MCF 10A (cell line): ENCODE measurements around the gene RGS7BP. TPM values are rescaled to one million over a fixed set of nuclear protein-coding genes. Genes with fewer than 3 reads are reported as not detected.

Source experiments
- BruUV-seq: library from RNA; stranded (reverse); fragments of 400-500 nt; replicated peaks from 2 replicates; lab custom pipeline; 2021; lab: Mats Ljungman, UMichigan
- CTCF ChIA-PET: fragments of 300-600 bp; sonication (Branson Sonifier 250); formaldehyde crosslinking; extraction: SDS; loops from one replicate; lab custom pipeline; 2021; ENCODE audit warnings: antibody characterized with exemption, inconsistent platforms; lab: Yijun Ruan, JAX
- POLR2A ChIA-PET: fragments of 300-600, 350-650 bp; sonication (Branson Sonifier 250); formaldehyde crosslinking; extraction: SDS; loops from one replicate; lab custom pipeline; 2020; ENCODE audit warnings: antibody characterized with exemption, inconsistent platforms; lab: Yijun Ruan, JAX
- DNase-seq: peaks from one replicate; pipeline ENCODE4 v3.0.0-alpha.2; 2018; ENCODE audit not compliant: unreplicated experiment
- H3K27ac Mint-ChIP-seq: one replicate; pipeline ENCODE4 v1.8.0; 2022; ENCODE audit warnings: mild to moderate bottlenecking, low read depth, mixed read lengths; ENCODE audit not compliant: unreplicated experiment
- H3K27me3 Mint-ChIP-seq: one replicate; pipeline ENCODE4 v1.8.0; 2022; ENCODE audit warnings: mixed read lengths; ENCODE audit not compliant: insufficient read depth, unreplicated experiment
- H3K36me3 Mint-ChIP-seq: one replicate; pipeline ENCODE4 v1.8.0; 2022; ENCODE audit warnings: mild to moderate bottlenecking, moderate library complexity, mixed read lengths; ENCODE audit not compliant: insufficient read depth, unreplicated experiment
- H3K4me1 Mint-ChIP-seq: one replicate; pipeline ENCODE4 v1.8.0; 2022; ENCODE audit warnings: mixed read lengths; ENCODE audit not compliant: insufficient read depth, unreplicated experiment
- H3K4me3 Mint-ChIP-seq: one replicate; pipeline ENCODE4 v1.8.0; 2022; ENCODE audit warnings: mild to moderate bottlenecking, moderate library complexity, mixed read lengths; ENCODE audit not compliant: unreplicated experiment
- H3K9me3 Mint-ChIP-seq: one replicate; pipeline ENCODE4 v1.8.0; 2022; ENCODE audit warnings: mixed read lengths; ENCODE audit not compliant: unreplicated experiment
- intact Hi-C: fragments of 100-400 bp; cut with micrococcal nuclease; formaldehyde crosslinking; loops from 2 replicates; pipeline ENCODE4 v1.14.1; 2022
- total RNA-seq: library from RNA; stranded (reverse); gene quantifications from 2 replicates; pipeline ENCODE4 v1.2.3, GENCODE V29; 2022
- TF ChIP-seq, protein P1 (sequence below): fragments of 200-600 bp; IDR thresholded peaks from one replicate; pipeline ENCODE4 v1.8.0; 2022; ENCODE audit warnings: antibody characterized with exemption, mild to moderate bottlenecking; ENCODE audit not compliant: unreplicated experiment

The RGS7BP gene
- total RNA-seq, 1 experiment from 2014 or later = not detected

DNA sequence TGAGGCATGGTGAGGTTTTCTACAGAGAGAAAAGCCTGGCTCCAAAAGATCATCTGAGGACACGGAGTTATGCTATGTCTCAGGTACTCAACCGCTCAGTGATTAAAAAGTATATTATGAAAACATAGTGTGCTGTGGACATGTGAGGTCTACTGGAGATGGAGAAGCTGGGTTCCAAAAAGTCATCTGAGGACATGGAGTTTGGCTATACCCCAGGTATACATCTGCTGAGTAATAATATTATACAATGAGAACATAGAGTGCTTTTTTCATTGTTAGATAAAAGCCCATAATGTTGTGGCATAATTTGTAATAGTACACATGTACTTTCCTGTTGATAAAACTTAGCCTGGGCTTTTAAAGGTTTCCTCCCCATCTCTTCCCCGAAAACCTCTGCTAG lies 113.8 kb downstream of the RGS7BP start:
- no TSS peak for BruUV-seq
- no peak overlapping the region for H3K4me3 Mint-ChIP-seq
- CTCF ChIA-PET = interaction anchor here (0.5 to 1.1 kb wide), 4 partner anchors 15 to 1985 kb away, joined by 3 to 6 read pairs (median 4); no protein-coding TSS in a partner anchor
- POLR2A ChIA-PET = no interaction called here
- TF ChIP-seq, protein P1, sequence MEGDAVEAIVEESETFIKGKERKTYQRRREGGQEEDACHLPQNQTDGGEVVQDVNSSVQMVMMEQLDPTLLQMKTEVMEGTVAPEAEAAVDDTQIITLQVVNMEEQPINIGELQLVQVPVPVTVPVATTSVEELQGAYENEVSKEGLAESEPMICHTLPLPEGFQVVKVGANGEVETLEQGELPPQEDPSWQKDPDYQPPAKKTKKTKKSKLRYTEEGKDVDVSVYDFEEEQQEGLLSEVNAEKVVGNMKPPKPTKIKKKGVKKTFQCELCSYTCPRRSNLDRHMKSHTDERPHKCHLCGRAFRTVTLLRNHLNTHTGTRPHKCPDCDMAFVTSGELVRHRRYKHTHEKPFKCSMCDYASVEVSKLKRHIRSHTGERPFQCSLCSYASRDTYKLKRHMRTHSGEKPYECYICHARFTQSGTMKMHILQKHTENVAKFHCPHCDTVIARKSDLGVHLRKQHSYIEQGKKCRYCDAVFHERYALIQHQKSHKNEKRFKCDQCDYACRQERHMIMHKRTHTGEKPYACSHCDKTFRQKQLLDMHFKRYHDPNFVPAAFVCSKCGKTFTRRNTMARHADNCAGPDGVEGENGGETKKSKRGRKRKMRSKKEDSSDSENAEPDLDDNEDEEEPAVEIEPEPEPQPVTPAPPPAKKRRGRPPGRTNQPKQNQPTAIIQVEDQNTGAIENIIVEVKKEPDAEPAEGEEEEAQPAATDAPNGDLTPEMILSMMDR = no peak
- H3K9me3 Mint-ChIP-seq = no peaks in the 10 kb centered on the region
- intact Hi-C loops = no loop called here
- no peaks in the 10 kb centered on the region for H3K4me1 Mint-ChIP-seq
- DNase-seq = no peak
- H3K36me3 Mint-ChIP-seq = no peaks in the 10 kb centered on the region
- H3K27ac Mint-ChIP-seq = no peak overlapping the region
- peaks cover 23% of the 10 kb centered on the region for H3K27me3 Mint-ChIP-seq

DNA sequence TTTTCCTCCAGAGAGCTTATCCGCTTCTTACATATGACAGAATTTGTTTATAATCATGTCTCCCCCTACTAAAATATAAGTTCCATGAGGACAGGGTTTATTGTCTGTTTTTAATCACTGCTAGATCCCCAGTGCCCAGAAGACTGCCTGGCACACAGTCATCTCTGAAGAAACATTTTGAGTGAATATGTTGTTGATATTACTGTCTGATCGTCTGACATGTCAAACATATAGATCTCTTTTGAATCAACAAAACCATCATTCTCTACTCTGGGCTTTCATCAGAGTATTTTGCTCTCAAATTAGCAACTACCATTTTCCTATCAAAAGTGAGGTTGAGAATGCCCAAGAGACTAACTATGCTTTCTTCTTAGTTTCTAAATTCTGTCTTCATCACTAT lies 117.2 kb downstream of the RGS7BP start:
- H3K27me3 Mint-ChIP-seq = peaks cover 9% of the 10 kb centered on the region
- no peak overlapping the region for H3K27ac Mint-ChIP-seq
- CTCF ChIA-PET = interaction anchor here (0.6 to 2.5 kb wide), 5 partner anchors 10 to 475 kb away, joined by 3 to 15 read pairs (median 7); no protein-coding TSS in a partner anchor
- H3K4me1 Mint-ChIP-seq = no peaks in the 10 kb centered on the region
- DNase-seq = no peak
- H3K36me3 Mint-ChIP-seq = no peaks in the 10 kb centered on the region
- BruUV-seq = no TSS peak
- H3K9me3 Mint-ChIP-seq = no peaks in the 10 kb centered on the region
- H3K4me3 Mint-ChIP-seq = no peak overlapping the region
- POLR2A ChIA-PET = no interaction called here
- TF ChIP-seq, protein P1 = no peak
- intact Hi-C loops = no loop called here

DNA sequence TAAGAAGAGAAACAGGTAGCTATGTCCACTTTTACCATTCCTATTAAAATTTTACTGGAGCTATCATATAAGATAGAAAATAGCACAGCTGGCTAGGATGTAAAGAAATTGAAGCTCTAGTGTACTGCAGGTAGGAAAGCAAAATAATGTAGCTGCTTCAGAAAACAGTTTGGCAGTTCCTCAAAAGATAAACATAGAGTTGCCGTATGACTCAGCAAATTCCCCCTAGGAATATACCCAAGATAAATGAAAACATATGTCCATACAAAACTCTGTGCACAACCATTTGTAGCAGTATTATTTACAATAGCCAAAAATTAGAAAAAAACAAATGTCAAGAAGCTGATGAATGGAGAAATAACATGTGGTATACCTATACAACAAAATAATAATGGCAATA lies 119.9 kb downstream of the RGS7BP start:
- Mint-ChIP-seq H3K9me3 (no peaks in the 10 kb centered on the region), H3K27me3 (peaks cover 9% of the 10 kb centered on the region), H3K4me1 (no peaks in the 10 kb centered on the region), H3K27ac (no peak overlapping the region), H3K4me3 (no peak overlapping the region), H3K36me3 (no peaks in the 10 kb centered on the region)
- TF ChIP-seq, protein P1 = no peak
- peak; percentile 34 for DNase-seq
- BruUV-seq = no TSS peak
- intact Hi-C loops = no loop called here
- CTCF ChIA-PET = interaction anchor here (0.5 to 1.6 kb wide), 5 partner anchors 10 to 857 kb away, joined by 3 to 14 read pairs (median 4); no protein-coding TSS in a partner anchor
- POLR2A ChIA-PET = interaction anchor here (0.6 to 0.7 kb wide), 2 partner anchors 801 to 1500 kb away, joined by 3 to 4 read pairs; no protein-coding TSS in a partner anchor

DNA sequence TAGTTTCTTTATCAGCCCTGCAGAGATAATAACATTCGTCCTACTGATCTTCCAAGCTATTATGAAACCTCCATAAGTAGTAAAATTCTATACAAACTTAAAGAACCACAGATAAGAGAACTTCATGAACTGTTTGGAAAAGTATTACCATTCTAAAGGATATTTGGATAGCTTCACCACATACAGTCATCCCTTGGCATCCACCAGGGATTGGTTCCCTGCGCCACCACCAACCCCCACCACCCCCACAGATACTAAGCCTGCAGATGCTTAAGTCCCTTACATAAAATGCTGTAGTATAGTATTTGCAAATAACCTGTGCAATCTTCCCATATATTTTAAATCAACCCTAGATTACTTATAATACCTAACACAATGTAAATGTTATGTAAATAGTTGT lies 123.1 kb downstream of the RGS7BP start:
- intact Hi-C loops = no loop called here
- CTCF ChIA-PET = interaction anchor here (0.6 to 4.0 kb wide), 2 partner anchors 16 to 305 kb away, joined by 3 to 16 read pairs; no protein-coding TSS in a partner anchor
- Mint-ChIP-seq H3K27me3 (peaks cover 7% of the 10 kb centered on the region), H3K27ac (no peak overlapping the region), H3K4me1 (no peaks in the 10 kb centered on the region), H3K9me3 (no peaks in the 10 kb centered on the region), H3K36me3 (no peaks in the 10 kb centered on the region), H3K4me3 (no peak overlapping the region)
- POLR2A ChIA-PET = no interaction called here
- DNase-seq = no peak
- BruUV-seq = no TSS peak
- TF ChIP-seq, protein P1 = no peak
